Fibroblast of the aortic adventitia (primary cell): ENCODE data around the gene OLFML2B. TPM values are rescaled to one million over a fixed set of nuclear protein-coding genes. Genes with fewer than 3 reads are reported as not detected.
A peak's percentile ranks its signal among the peaks of the same experiment; 100 is the strongest.

Experiments used
- DNase-seq: peaks from one replicate; pipeline ENCODE4 v3.0.0-alpha.2; 2010; ENCODE audit warnings: low read depth
- H3K4me3 ChIP-seq: 2 replicates; pipeline ENCODE4 v1.5.1; 2011; ENCODE audit warnings: low read depth, mild to moderate bottlenecking, control low read depth, low read length, moderate library complexity
- total RNA-seq: library from RNA; depleted of rRNA; stranded (reverse); fragments of >200 nt; gene quantifications from 2 replicates; pipeline ENCODE4 v1.2.3, GENCODE V29; 2012; ENCODE audit warnings: low replicate concordance
- TF ChIP-seq, protein P1 (sequence below): IDR thresholded peaks from 2 replicates; pipeline ENCODE4 v1.5.1; 2011; ENCODE audit warnings: mild to moderate bottlenecking, low read length, control low read depth, inconsistent platforms; ENCODE audit not compliant: insufficient read depth

OLFML2B gene
- total RNA-seq, 1 donor, result 14.5 TPM

GRCh38 chr1:162025541-162025940 is 1.9 kb upstream of the OLFML2B start:
- H3K4me3 ChIP-seq, result no peak overlapping the region
- DNase-seq, result no peak
- TF ChIP-seq, protein P1, sequence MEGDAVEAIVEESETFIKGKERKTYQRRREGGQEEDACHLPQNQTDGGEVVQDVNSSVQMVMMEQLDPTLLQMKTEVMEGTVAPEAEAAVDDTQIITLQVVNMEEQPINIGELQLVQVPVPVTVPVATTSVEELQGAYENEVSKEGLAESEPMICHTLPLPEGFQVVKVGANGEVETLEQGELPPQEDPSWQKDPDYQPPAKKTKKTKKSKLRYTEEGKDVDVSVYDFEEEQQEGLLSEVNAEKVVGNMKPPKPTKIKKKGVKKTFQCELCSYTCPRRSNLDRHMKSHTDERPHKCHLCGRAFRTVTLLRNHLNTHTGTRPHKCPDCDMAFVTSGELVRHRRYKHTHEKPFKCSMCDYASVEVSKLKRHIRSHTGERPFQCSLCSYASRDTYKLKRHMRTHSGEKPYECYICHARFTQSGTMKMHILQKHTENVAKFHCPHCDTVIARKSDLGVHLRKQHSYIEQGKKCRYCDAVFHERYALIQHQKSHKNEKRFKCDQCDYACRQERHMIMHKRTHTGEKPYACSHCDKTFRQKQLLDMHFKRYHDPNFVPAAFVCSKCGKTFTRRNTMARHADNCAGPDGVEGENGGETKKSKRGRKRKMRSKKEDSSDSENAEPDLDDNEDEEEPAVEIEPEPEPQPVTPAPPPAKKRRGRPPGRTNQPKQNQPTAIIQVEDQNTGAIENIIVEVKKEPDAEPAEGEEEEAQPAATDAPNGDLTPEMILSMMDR, result no peak

DNA sequence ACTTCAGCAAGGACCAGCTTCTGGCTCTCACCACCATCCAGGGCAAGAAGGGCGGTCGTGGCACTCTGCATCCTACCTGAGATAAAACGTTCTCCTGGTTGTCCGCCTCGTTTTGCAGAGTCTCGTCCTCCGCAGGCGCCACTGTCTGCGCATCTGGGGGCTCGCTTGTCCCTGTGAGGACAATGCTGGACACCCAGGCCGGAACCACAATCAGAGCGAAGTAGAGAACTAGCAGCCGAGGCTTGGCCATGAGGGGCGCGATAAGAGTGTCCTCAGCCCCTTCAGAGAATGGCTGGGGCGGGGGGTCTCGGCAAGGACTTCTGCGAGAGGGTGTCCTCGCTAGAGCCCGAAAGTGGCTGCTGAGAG is 505 bp downstream of the OLFML2B start:
- no peak for DNase-seq
- H3K4me3 ChIP-seq, result peak overlapping the region; percentile 93
- TF ChIP-seq, protein P1, result no peak

DNA sequence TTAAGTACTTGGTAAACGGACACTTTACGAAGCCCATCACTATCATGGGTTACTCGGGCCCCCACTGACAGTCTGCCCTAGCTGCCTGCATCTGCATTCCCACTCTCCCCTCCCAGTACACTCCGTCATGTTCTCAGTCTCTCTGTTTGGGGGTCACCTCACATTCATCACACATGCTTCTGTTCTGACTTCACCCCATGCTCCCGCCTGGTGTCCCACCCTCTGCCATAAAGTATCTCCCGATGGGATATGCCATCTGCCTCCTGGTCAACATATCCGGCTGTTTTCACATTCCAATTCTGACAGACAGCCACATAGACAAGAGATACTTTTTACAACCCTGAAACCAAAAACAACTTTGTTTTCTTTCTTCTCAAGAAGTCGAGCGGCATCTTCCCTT is 1.0 kb downstream of the OLFML2B start:
- peak overlapping the region; percentile 93 for H3K4me3 ChIP-seq
- TF ChIP-seq, protein P1, result no peak
- no peak for DNase-seq

GRCh38 chr1:162021124-162021523 is 2.5 kb downstream of the OLFML2B start:
- no peak for DNase-seq
- TF ChIP-seq, protein P1, result no peak
- H3K4me3 ChIP-seq, result peak overlapping the region; percentile 4

GRCh38 chr1:162020150-162020549 is 3.5 kb downstream of the OLFML2B start:
- TF ChIP-seq, protein P1, result no peak
- DNase-seq, result peak; percentile 69

GRCh38 chr1:162019446-162019845 is 4.2 kb downstream of the OLFML2B start:
- TF ChIP-seq, protein P1, result no peak
- DNase-seq, result peak; percentile 39
- no peak overlapping the region for H3K4me3 ChIP-seq

More at GRCh38 chr1:162020150-162020549, 3.5 kb downstream of the OLFML2B start:
- H3K4me3 ChIP-seq, result no peak overlapping the region

DNA sequence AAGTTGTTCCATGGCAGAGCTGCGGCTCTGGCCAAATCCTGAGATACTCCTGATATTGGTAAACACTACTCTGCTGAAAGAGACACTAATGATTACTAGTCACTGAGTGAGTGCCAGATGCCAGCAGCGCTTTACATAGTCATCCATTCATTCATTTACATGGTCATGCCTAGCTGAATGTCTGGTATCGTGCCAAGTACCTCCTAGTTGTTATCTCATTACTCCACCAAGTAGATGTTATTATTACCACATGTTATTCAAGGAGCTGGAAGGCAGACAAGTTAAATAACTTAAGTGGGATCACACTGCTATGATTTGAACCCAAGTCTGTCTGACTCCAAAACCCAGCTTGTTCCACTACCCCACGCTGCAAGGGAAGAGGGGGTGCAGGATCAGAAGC is 4.7 kb downstream of the OLFML2B start:
- H3K4me3 ChIP-seq, result no peak overlapping the region
- TF ChIP-seq, protein P1, result no peak
- peak; percentile 94 for DNase-seq
